Skin epidermis (tissue), 12 donors: Measurements from ENCODE around the gene TJP2.

Experiments used
- H3K27ac ChIP-seq, 21 experiments: fragments of 200-600 bp; sonication (generic) in 11 of 21; one replicate each; pipeline ENCODE4 v1.5.0; 2020; ENCODE audit warnings: mild to moderate bottlenecking in 3 of 21, inconsistent platforms in 2 of 21, moderate library complexity in 2 of 21
- H3K4me3 ChIP-seq, 7 experiments: fragments of 200-600 bp; sonication (generic) in 2 of 7; one replicate each; pipeline ENCODE4 v1.5.0; 2020; ENCODE audit warnings: inconsistent platforms in 2 of 7, mild to moderate bottlenecking in 2 of 7, moderate library complexity in 1 of 7

Gene TJP2

DNA sequence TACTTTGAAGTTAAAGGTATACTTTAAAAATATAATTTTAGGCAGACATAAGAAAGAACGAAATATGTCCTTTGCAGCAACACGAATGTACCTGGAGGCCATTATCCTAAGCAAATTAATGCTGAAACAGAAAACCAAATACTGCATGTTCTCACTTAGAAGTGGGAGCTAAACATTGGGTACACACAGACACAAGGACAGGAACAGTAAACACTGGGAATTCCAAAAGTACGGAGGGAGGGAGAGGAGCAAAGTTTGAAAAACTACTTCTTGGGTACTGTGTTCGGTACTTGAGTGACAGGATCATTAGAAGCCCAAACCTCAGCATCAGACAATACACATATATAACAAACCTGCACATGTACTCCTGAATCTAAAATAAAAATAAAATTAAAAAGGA is 40.9 kb downstream of the TJP2 start:
- Histone ChIP-seq H3K4me3 (no peak overlapping the region), H3K27ac (no peak overlapping the region)

DNA sequence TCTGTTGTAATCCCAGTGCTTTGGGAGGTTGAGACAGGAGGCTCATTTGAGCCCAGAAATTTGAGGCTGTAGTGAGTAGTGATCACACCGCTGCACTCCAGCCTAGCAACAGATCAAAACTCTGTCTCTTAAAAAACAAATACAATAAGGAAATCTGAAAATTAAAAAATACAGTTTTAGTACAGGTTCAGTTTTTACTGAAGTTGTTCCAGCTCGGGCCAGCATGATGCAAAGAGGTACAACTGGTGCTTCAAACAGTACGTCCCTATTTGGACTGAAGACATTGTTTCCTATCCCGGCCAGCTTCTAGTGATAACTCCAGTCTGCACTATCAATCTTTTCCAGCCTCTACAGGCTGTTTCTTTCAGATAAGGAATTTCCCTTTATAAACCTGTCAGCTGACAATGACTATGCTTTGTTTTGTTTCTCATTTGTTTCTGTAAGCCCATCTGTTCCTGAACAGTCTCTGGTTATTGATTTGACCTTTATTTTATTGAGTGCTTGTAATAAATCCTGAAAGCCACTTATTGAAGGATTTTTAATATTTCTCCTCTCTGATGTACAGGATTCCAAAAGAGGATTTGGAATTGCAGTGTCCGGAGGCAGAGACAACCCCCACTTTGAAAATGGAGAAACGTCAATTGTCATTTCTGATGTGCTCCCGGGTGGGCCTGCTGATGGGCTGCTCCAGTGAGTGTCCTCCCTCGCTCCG is 41.9 kb downstream of the TJP2 start:
- H3K27ac ChIP-seq, result no peak overlapping the region
- H3K4me3 ChIP-seq, result no peak overlapping the region

DNA sequence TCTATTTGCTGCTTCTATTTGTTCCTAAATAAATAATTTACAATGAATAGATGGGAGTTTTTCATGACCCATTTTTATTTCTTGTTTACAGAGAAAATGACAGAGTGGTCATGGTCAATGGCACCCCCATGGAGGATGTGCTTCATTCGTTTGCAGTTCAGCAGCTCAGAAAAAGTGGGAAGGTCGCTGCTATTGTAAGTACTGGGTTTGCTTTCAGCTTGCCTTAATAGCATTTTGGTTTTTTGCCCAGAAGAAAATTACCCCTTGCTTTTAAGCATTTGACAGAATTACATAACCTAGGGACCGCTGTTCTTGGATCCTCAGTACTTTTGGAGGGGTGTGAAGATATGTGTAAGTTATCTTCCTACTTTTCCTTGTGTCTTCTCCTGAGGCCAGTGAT is 44.1 kb downstream of the TJP2 start:
- Histone ChIP-seq H3K27ac (no peak overlapping the region), H3K4me3 (no peak overlapping the region)

DNA sequence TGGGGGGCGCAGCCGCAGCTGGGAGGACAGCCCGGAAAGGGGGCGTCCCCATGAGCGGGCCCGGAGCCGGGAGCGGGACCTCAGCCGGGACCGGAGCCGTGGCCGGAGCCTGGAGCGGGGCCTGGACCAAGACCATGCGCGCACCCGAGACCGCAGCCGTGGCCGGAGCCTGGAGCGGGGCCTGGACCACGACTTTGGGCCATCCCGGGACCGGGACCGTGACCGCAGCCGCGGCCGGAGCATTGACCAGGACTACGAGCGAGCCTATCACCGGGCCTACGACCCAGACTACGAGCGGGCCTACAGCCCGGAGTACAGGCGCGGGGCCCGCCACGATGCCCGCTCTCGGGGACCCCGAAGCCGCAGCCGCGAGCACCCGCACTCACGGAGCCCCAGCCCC is 47.0 kb downstream of the TJP2 start:
- H3K4me3 ChIP-seq, result no peak overlapping the region
- H3K27ac ChIP-seq, result no peak overlapping the region

DNA sequence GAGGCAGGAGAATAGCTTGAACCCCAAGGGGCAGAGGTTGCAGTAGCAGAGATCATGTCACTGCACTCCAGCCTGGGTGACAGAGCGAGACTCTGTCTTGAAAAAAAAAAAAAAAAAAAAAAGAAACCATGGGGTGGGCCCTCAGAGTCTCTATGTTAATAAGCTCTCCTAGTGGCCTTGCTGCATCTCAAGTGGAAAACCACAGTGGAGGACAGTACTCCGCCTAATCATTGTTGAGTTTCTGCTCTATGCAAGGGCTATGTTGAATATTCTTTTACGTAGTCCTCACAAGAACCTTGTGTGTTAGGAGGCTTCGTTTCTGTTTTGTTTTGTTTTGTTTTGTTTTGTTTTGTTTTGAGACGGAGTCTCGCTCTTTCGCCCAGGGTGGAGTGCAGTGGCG is 48.9 kb downstream of the TJP2 start:
- no peak overlapping the region for H3K27ac ChIP-seq
- no peak overlapping the region for H3K4me3 ChIP-seq

DNA sequence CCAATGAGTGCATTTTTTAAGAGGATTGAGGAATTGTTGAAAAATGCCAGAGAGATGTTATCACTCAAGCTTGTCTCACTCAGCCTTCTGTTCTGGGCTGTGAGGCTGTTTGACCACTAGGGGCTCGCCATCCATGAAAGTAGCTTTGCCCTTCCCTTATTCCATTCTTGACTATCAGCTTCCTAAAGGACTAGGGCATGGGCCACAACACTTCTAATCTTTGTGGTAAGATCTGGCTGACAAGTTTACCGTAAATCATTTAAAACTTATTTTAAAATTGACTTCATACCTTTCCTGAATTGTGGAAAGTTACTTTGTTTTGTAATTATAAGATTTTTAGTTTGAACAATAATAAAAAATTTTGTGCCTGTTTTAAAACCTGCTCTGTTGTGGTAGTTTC is 49.5 kb downstream of the TJP2 start:
- Histone ChIP-seq H3K4me3 (no peak overlapping the region), H3K27ac (no peak overlapping the region)

DNA sequence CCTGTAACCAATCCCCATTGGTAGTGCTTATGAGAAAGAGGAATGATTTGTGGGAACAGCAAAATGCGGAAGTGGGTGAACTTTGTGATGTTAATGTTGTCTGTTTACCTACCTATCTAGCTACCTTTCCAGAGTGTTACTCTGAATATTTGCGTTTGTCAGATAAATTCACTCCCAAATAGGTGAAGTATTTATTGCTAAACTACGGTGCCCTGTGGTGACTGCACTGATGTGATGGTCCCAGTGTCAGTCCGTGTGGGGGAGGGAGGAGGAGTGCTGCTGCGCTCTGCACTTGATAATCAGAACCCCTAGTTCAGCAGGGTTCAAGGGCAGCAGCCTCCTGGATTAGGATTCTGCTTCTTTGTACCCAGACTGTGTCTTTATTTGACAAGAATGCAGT is 55.3 kb downstream of the TJP2 start:
- H3K27ac ChIP-seq, result no peak overlapping the region

DNA sequence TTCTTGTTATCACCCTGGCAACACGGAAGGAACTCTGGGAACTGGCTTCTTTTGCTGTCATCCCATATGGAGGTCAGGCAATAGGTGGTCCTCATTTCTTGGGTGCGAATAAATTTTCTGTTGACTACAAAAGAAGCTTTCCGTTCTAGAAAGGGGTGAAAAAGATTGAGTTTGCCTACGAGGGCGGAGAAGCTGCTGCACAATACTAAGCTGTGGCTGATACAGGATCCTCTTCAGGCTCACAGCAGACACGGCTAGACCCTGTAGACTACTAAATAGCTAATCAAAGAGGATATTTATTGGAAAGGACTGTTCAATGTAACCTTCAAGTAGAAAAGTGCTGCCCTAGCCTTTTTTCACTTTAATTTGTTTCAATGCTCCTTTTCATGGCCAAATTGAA is 58.1 kb downstream of the TJP2 start:
- H3K4me3 ChIP-seq, result no peak overlapping the region
- no peak overlapping the region for H3K27ac ChIP-seq

More for the DNA sequence above, 55.3 kb downstream of the TJP2 start:
- H3K4me3 ChIP-seq, result no peak overlapping the region

DNA sequence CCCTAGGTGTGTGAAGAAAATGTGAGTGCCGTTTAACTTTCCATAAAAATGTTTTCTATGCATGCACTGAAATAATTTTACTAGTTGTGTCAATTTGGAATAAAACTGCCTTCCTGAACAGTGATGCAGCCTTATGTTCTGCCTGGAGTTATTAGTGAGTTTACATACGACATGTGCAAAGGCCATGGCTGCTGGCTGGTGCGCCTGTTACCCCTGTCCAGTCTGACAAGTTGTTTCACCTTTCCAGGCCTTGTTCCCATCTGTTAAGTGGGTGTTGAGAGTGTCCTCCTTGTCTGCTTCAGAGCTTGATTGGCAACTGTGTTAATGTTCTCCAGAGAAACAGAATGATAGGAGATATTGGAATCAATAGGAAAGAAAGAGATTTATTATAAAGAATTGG is 60.6 kb downstream of the TJP2 start:
- H3K27ac ChIP-seq, result no peak overlapping the region
- H3K4me3 ChIP-seq, result no peak overlapping the region

DNA sequence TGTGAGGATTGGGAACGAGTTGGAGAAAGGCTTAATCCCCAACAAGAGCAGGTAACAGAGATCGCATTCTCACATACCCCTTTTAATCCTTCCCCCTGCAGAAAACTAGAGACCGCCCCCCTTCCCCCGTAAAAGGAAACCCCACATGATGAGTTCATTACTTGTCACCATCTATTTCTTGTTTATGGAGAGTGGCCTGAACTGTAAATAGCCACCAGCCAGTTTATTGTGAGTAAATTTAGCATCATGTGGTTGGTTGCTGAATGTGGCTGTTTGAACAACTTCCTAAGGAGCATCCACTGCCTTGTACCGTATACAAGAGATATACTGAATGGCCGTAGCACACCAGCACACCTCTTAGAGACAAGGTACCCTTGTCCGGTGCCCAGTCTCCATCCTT is 62.1 kb downstream of the TJP2 start:
- no peak overlapping the region for H3K27ac ChIP-seq
- no peak overlapping the region for H3K4me3 ChIP-seq

DNA sequence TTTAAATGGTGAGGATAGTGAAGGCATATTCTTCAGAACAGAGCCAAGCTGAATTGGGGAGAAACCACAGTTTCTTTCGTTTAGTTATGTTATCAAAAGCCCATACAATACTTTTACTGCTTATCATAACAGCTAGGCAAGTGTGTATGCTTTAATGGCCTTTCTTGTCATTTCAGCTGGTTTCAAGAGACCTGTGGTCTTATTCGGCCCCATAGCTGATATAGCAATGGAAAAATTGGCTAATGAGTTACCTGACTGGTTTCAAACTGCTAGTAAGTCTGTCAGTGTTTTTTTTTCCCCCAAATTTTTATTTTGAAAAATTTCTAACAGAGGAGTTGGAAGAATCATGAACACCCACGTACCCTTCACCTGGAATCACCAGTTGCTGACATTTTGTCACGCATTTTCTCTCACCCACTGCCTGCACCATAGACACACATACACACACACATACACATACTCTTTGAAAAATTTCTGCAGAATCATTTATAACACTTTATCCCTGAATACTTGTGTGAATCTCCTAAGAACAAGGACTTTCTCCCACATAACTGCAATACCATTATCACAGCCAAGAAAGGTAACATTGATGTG is 63.7 kb downstream of the TJP2 start:
- H3K27ac ChIP-seq, result no peak overlapping the region
- H3K4me3 ChIP-seq, result no peak overlapping the region

DNA sequence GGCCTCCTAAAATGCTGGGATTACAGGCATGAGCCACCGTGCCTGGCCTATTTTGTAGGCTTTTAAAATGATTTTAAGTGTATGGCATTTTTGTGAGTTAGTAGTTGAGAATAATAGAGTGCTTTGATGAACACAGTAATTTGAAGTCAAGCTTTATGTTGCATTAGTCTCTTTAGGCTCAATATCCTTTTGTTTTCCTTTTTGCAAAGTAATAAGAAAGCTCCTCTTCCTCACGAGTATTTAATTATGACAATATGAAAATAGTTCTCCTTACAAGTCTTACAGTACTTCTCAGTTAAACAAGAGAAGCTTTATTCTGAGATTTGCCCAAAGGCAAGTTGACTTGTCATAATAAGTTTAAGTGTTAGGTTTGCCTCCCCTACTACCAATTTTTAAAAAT is 69.0 kb downstream of the TJP2 start:
- Histone ChIP-seq H3K27ac (no peak overlapping the region), H3K4me3 (no peak overlapping the region)

DNA sequence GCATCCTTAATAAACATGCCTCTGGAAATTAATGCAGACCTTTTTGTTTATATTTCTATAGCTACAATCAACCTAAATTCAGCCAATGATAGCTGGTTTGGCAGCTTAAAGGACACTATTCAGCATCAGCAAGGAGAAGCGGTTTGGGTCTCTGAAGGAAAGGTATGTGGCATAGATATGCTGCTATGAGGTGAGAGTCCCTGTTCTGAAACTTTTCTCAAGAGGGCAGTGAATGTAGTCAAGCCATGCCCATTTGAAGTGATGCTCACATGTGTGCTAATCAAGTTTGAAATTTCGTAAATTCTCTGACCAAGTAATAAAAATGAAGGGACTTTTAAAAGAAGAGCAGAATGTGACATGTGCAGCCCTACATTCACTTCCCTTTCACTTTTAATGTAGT is 72.6 kb downstream of the TJP2 start:
- no peak overlapping the region for H3K27ac ChIP-seq
- no peak overlapping the region for H3K4me3 ChIP-seq

DNA sequence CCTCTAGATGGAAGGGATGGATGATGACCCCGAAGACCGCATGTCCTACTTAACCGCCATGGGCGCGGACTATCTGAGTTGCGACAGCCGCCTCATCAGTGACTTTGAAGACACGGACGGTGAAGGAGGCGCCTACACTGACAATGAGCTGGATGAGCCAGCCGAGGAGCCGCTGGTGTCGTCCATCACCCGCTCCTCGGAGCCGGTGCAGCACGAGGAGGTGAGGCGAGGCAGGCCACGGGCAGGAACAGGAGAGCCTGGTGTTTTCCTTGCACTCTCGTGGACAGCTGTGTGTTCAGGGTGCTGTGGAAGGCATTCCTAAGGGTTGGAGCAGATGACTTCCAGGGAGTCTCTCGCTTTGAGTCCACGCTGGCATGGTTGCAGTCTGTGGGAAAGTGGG is 73.9 kb downstream of the TJP2 start:
- H3K4me3 ChIP-seq, result no peak overlapping the region

DNA sequence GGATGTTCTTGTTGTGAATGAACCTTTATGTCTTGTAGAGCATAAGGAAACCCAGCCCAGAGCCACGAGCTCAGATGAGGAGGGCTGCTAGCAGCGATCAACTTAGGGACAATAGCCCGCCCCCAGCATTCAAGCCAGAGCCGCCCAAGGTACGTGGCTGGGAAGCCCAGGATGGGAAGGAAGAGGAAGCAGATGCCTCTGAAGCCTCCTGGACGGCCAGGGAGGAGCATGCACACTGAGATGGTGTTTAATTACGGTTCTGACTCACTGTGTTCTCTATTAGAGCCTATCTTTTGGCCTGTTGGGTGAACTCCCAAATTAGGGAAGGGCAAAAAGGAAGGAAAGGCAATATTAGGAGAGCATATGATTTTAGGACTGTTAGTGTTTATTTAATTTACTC is 75.3 kb downstream of the TJP2 start:
- H3K27ac ChIP-seq, result no peak overlapping the region
- H3K4me3 ChIP-seq, result no peak overlapping the region

More for the DNA sequence above, 73.9 kb downstream of the TJP2 start:
- no peak overlapping the region for H3K27ac ChIP-seq

DNA sequence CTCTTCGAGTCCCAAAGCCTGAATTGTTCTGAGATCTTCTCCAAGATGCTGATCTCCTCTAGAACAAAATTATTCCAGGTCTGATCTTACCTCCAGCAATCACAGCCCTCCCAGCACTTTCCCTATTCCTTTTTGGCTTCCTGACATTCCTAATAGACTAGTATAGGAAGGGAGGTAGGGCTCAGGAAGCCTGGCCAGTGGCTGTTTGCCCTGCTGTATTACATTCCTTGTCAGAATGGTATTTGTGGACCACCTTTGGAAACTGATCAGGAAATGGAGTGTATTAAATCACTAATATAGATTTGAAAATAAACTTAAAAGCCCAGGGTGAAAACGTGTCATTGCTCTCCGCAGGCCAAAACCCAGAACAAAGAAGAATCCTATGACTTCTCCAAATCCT is 76.6 kb downstream of the TJP2 start:
- no peak overlapping the region for H3K4me3 ChIP-seq
- H3K27ac ChIP-seq, result no peak overlapping the region

DNA sequence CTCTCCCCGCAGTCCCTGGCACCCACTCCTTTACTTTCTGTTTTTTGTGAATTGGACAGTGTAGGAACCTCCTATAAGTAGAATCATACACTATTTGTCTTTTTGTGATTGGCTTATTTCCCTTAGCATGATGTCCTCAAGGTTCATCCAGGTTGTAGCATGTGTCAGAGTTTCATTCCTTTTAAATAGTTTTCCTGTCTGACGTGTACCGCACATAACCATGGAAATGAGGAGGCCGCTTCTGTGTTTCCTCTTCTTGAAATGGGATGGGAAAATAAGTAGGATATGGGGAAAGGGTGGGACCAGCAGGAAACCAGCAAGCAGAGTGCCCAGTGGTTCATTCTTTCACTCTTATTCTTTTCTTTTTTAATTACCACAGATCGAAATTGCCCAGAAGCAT is 78.4 kb downstream of the TJP2 start:
- H3K27ac ChIP-seq, result peak overlapping the region in 6 of 21 experiments; percentile 12 to 60 (median 29)
- H3K4me3 ChIP-seq, result no peak overlapping the region

DNA sequence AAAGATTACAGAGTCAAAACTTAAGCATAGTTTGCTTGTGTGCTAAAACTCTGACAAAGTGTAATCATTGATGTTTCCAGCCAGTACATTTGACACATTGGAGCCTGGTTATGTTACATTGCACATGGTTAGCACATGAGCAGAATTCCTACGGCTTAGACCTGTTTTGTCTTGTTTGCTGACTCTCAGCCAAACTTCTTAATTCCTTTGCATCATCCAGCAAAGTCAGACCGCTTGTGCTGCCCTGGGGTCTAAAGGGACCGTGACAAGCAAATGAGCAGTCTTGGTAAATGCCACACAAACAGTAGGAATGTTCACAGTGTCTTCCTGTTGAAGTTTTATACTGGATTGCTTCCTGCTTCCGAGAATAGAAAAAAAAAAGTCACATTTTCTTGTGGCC is 79.0 kb downstream of the TJP2 start:
- H3K4me3 ChIP-seq, result no peak overlapping the region
- H3K27ac ChIP-seq, result peak overlapping the region in 6 of 21 experiments; percentile 12 to 60 (median 29)

DNA sequence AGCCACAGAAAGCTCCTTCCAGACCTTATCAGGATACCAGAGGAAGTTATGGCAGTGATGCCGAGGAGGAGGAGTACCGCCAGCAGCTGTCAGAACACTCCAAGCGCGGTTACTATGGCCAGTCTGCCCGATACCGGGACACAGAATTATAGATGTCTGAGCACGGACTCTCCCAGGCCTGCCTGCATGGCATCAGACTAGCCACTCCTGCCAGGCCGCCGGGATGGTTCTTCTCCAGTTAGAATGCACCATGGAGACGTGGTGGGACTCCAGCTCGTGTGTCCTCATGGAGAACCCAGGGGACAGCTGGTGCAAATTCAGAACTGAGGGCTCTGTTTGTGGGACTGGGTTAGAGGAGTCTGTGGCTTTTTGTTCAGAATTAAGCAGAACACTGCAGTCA is 80.1 kb downstream of the TJP2 start:
- H3K27ac ChIP-seq, result no peak overlapping the region
- no peak overlapping the region for H3K4me3 ChIP-seq

DNA sequence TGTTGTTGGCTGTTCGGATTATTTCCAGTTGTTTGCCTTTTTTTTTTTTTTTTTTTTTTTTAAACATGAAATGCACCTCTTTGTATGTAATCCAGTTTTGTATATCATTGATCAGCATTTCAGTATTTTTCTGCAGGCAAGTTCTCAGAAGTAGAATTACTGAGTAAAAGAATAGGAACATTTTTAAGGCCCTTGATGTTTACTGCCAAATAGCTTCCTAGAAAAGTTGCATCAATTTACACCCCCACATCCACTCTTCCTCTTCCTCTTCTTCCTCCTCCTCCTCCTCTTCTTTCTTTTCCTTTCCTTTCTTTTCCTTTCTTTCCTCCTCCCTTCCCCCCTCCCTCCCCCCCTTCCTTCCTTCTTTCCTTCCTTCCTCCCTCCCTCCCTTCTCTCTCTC is 81.5 kb downstream of the TJP2 start:
- Histone ChIP-seq H3K4me3 (no peak overlapping the region), H3K27ac (no peak overlapping the region)

DNA sequence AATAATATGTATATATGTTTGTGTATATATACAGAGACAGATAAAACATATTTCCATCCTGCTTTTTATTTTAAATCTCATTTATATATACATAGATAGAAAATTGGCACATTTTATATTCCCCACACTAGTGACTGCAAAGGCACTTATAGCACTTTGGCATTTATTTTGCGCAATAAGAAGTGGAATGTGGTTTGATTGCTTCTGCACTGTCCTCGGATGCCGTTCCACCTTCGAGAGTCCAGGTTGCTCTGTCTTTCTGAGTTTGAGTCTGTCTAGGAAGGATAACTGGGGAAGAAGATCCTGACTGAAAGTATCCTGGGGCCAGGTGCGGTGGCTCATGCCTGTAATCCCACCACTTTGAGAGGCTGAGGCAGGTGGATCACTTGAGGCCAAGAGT is 84.5 kb downstream of the TJP2 start:
- H3K27ac ChIP-seq, result no peak overlapping the region
- no peak overlapping the region for H3K4me3 ChIP-seq

DNA sequence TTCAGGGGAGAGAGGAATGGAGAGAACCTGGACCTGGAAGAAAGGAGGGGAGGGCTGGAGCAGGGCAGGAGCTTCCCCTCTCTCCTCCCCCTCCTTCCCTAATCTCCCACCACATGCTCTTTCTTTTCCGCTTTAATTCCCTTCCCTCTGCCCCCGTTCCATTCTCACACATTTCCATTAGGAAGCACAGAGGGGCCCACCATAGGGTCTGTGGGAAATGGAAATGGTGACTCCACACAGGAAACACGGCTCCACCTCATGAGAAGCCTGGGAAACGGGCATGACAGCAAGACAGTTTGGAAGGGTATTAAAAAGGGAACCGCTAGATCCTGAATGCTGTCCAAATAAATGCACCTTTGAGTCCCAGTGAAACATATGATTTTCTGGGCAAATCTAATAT is 86.1 kb downstream of the TJP2 start:
- Histone ChIP-seq H3K27ac (no peak overlapping the region), H3K4me3 (no peak overlapping the region)
